GM21529 (cell line): ENCODE results near the gene SKP1.
"Not testable (repeated sequence)": the region's sequence is repeated elsewhere in the genome, so short reads cannot be mapped to it uniquely, and the experiment has no call there.

Experiments
- ATAC-seq: cut with Tn5 transposase; IDR thresholded peaks from one replicate; pipeline ENCODE4 v1.9.1; 2021; ENCODE audit not compliant: unreplicated experiment

The SKP1 gene

DNA sequence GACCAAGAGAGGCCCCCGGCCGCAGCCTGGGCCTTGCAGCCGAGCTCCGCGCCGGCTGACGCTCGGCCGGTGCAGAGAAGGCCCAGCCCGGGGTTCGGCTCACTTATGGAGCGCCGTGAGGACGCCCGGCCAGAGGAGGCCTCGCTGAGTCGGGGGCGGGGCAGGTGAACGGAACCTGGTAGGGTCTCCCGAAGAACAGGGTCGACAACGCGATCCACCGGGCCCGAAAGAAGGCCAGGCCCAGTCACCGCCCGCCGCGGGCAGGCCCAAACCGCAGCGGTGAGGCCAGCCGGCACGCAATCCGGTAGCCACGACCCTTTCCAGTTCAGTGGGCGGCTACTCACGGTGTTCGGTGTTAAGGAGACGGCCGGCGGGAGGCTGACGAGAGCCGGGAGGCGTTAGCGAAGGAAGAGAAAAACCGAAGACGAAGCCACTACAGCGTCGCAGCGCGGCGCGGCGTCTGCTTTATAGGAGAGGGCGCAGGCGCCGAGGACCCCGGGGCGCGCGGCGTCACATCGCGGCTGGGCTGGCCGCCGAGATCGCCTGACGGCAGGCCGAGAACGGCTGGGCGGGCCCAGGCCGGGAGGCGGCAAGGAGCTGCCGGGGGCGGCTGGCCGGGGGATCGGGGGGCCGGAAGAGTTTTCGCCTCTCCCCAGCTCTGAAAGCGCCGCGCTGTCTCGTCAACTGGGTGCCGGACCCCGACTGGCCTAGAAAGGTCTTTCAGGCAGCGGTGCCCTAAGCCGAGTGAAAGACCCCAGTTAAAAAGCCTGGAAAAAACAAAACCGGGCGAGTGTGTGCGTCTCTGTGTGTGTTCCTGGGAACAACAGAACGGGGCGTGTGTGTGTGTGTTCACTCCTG lies at the start of gene SKP1:
TSS of gene SKP1 (minus strand) at position 440 of the 858 bp plus-strand sequence. CDS start 2,928 bp downstream, outside the sequence.
- ATAC-seq = peak; percentile 80

DNA sequence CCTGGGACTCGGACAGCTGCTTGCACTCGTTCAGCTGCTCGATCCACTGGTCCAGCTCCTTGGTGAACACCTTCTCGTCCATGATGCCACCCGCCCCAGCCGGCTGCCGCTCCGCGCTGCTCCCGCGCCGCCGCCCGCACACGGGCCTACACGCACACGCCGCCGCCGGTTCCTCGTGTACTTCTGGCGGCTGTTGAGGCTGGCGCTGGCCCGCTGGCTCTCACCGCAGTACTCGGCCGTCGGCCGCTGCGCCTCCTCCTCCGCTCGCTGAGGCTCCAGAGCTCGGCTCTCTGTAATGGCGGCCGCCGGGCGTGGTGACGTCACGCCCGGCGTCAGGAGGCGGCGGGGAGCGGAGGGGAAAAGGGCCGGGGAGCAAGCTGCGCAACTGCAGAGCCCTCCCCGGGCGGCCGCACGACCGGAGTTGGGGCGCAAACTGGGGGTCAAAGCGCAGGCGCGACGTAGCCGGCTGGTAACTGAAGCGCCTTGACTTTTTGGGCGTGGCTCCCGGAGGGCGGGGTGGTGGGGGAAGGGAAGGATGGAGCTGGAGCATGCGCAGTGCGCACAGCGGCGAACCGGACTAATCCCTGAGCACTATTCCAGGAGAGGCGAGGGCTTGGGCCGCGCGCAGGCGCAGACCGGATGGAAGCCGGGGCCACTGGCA lies 49.2 kb upstream of the SKP1 start, which contains the start of gene PPP2CA:
TSS of gene PPP2CA (minus strand) at position 294 of the 661 bp plus-strand sequence. CDS start at position 82, 212 bp downstream.
- peak; percentile 86 for ATAC-seq

DNA sequence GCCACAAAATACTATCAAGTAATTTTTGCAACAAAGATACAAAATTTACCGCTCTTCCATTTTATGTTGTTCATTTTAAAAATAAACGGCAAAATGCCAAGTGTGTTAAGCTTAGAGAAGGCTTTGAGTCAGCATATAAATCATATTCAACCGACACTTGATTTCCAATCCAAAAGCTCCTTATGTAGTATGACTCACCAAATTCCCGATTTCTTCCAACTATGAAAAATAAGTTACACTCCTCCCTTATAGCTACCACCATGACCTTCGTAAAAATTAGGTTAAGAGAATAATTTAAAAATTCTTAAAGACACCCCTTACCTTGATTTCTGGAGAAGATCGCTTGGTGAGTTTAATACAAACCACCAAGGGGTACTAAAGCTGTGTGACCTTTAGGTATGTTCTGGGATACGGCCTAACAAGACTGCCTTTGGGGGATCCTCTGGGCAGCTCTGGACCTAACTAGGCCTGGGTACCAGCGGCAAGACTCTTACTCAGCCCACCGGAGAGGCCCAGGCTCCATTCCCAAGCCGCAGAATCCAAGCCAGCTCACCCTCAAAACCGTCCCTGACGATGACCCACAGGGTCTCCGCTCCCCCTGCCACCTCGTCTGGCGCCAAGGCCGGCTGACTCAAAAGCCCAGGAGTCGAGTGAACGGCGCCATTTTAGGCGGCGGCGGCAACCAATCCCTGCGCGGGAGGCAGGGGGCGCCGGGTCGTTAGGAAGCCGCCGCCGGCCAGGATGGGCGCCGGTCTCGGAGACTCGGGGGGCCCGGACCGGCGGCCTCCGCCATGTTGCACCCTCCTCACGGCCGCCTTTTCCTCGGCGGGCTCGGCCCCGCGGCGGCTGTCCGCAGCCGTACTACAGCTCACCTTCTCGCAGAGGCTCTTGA lies 48.4 kb upstream of the SKP1 start:
- ATAC-seq = peak; percentile 32

DNA sequence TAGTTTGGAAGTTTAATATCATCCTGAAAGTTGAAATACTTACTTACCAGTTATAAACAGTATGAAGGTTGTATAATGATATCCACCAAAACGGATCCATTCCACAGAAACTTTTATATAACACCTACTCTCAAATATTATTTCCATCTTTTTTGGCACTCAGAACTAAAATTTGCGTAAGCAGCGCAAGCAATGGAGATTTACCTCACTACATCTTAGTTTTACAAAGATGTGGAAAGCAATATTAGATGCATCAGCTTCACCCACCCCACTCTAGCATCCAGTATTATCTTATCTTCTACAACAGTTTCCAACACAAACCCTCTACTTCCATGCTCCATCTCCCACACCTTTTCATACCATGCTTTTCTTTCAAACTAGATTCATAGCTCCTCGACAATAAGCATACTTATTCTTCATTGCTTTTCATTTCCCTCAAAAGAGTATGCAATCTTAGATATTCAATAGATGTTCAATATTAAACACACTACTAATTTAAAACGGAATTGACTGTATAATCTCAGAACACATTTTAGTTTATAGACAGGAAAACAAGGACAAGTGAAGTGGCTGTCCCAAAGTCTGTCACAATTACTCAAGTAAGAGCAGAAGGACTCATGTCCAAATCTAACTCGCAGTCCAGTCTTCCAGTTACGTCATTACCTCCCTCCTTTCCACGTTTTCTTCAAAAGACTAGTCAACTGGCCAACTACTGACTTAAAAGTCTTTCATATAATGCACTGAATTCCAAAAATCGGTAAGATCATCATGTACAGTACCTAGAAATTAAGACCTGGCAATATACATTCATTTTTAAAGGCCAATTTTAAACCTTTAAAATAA lies 46.9 kb upstream of the SKP1 start:
- ATAC-seq = no peak

DNA sequence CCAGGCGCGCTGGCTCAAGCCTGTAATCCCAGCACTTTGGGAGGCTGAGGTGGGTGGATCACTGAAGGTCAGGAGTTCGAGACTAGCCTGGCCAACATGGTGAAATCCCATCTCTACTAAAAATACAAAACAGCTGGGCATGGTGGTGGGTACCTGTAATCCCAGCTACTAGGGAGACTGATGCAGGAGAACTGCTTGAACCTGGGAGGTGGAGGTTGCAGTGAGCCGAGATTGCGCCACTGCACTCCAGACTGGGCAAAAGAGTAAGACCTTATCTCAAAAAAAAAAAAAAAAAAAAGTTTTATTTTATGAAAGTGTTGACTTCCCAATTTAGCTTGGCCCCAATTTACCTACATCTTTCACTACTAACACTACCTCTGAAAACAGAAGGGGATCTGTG lies 44.9 kb upstream of the SKP1 start:
- not testable (repeated sequence) for ATAC-seq

DNA sequence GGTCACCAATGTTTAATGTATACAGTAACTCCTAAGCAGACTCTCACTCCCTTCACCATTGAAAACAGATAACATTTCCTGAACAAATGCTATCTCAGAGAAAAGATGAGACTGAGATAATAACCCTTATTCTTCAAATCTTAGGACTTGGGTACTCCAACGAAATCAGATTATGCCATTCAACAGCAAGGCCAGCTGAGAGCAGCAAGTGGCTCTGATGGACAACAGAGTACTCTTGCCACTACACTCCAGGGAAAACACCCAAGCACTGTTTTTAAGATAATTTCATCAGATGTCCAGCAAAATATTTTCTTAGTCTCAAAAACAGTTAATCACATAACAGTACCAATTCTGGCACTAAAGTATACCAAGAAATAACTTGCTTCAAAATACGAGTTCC lies 39.0 kb upstream of the SKP1 start:
- ATAC-seq = no peak

DNA sequence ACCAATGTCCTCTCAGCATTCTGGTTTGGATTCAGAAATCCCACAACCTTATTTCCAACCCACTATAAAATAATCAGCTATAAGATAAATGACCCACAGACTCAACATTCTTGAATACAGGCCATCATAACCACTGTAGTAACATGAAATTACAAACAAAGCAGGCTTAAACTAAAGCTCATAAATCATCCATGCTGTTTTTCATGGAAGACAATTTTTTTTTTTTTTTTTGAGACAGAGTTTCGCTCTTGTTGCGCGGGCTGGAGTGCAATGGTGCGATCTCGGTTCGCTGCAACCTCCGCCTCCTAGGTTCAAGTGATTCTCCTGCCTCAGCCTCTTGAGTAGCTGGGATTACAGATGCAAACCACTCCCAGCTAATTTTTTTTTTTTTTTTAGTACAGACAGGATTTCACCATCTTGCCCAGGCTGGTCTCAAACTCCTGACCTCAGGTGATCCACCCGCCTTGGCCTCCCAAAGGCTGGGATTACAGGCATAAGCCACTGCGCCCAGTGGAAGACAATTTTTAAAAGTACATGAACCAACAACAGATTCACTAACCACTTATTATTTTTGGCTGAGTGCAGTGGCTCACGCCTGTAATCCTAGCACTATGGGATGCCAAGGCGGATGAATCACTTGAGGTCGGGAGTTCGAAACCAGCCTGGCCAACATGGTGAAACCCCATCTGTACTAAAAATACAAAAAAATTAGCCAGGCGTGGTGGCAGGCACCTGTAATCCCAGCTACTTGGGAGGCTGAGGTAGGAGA lies 34.7 kb upstream of the SKP1 start:
- not testable (repeated sequence) for ATAC-seq

DNA sequence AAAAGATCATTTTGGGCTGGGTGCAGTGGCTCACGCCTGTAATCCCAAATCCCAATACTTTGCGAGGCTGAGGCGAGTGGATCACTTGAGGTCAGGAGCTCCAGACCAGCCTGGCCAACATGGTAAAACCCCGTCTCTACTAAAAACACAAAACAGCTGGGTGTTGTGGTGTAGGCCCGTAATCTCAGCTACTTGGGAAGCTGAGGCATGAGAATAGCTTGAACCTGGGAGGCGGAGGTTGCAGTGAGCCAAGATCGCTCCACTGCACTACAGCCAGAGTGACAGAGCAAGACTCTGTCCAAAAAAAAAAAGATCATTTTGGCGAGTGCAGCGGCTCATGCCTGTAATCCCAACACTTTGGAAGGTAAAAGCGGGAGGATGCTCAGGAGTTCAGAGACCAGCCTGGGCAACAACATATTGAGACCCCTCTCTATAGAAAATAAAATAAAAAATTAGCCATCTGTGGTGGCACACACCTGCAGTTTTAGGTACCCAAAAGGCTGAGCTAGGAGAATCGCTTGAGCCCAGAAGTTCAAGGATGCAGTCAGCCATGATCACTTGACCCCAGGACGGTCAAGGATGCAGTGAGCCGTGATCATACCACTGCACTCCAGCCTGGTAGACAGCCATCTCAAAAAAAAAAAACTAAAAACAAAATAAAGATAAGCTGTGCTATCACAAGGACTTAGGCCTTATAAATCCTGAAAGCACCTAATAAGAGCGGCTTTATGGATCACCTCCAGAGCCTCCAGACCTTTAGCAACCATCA lies 32.9 kb upstream of the SKP1 start:
- ATAC-seq = no peak

DNA sequence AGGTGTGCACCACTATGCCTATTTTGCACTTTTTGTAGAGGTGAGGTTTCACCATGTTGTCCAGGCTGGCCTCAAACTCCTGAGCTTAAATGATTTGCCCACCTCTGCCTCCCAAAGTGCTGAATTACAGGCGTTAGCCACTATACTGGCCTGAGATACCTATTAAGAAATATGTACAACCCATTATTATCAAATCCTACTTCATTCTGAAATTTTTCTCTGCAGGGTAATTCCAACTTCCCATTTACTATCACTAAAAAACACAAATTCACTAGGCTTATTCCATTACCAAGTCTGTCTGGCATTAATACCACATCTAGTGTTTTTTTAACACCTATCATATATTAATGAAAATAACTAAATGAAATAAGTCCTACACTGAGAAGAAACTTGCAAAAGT lies 30.9 kb upstream of the SKP1 start:
- ATAC-seq = no peak

DNA sequence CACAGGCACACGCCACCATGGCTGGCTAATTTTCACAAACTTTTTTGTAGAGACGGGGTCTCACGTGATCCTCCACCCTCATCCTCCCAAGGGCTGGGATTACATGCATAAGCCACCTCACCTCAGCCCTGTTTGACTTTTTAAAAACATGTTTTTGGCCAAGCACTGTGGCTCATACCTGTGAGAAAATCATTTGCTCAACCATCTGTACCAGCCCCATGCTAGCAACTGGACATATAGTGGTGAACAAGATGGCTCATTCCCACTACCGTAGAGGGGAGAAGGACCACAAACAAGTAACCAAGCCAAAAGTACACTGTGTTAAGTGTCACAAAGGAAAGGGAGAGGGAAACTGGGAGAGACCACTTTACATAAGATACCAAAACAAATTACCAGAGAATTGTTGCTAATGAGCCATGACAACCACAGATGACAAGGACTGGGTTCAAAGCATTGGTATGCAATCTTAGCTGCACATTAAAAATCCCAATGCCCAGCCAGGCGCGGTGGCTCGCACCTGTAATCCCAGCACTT lies 29.9 kb upstream of the SKP1 start:
- no peak for ATAC-seq

DNA sequence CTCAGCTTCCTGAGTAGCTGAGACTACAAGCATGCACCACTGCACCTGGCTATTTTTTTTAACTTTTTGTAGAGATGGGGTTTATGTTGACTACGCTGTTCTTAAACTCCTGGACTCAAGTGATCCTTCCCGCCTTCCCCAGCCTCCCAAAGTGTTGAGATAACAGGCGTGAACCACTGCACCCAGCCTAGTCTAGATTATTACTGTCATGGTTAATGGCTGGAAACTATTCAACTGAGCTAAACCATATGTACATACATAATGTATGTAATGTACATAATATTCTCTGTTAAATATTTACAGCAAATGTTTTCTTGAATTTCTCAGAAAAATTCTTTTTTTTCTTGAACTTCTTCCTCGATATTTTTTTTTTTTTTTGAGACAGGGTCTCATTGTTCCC lies 27.8 kb upstream of the SKP1 start:
- no peak for ATAC-seq

DNA sequence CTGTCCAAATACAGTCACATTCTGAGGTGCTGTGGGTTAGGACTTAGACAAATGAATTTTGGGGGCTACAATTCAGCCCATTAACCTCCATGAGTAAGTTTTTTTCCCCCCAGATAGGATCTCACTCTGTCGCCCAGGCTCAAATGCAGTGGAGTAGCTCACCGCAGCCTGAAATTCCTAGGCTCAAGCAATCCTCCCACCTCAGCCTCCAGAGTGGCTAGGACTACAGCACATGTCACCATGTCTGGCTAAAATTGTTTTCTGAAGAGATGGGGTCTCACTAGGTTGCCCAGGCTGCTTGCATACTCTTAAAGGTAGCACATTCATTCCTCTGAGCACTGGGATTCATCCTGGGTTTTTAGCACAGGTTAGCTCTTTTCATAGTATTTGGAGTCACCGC lies 26.9 kb upstream of the SKP1 start:
- no peak for ATAC-seq

DNA sequence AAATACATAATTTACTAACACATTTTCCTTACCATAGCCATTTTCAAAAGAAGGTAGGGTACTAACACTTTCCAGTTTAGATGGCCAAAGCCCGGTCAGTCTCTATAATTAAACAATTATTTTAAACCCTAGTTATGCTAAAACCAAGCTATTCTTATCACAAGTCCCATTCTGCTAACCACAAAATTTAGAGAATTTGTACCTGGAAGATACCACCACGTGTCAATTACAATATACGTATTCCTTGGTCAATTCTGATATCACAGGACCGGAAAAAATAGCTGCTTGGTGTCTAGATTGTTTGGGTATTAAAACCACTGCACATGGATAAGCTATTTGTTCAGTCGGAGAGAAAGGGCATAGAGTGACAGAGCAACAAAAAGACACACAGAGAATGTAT lies 18.9 kb upstream of the SKP1 start:
- no peak for ATAC-seq

DNA sequence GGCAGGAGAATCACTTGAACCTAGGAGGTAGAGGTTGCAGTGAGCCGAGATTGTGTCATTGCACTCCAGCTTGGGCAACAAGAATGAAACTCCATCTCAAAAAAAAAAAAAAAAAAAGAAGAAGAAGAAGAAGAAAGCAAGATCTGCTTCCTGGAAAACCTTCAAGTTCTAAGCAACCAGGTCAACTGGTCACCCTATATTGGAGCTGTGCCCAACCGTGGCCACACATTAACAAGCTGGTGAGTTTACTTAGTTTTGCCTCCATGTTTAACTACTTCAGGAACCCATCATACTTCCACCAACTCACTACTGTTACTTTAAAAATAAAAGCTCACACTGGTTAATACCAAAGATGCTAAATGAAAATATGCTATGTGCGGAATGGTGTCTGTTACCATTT lies 12.3 kb upstream of the SKP1 start:
- ATAC-seq = no peak

DNA sequence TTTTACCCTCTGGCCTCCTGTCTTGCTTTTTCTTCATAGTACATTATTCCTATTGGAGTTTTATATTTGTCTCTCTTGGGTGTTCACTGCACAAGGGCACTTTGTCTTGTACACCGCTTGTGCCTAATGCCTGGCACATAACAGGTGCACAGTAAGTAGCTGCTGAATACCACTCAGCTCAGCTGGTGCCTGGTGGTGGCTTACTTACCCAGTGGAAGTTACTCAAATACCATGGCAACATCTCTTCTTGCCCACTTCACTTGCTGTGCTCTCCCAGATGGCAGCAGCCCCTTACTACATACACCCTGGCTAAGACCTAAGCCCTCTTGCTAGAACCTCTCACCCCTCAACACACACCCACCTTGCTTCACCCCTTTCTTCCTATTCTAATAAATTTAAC lies 11.3 kb upstream of the SKP1 start:
- ATAC-seq = no peak

DNA sequence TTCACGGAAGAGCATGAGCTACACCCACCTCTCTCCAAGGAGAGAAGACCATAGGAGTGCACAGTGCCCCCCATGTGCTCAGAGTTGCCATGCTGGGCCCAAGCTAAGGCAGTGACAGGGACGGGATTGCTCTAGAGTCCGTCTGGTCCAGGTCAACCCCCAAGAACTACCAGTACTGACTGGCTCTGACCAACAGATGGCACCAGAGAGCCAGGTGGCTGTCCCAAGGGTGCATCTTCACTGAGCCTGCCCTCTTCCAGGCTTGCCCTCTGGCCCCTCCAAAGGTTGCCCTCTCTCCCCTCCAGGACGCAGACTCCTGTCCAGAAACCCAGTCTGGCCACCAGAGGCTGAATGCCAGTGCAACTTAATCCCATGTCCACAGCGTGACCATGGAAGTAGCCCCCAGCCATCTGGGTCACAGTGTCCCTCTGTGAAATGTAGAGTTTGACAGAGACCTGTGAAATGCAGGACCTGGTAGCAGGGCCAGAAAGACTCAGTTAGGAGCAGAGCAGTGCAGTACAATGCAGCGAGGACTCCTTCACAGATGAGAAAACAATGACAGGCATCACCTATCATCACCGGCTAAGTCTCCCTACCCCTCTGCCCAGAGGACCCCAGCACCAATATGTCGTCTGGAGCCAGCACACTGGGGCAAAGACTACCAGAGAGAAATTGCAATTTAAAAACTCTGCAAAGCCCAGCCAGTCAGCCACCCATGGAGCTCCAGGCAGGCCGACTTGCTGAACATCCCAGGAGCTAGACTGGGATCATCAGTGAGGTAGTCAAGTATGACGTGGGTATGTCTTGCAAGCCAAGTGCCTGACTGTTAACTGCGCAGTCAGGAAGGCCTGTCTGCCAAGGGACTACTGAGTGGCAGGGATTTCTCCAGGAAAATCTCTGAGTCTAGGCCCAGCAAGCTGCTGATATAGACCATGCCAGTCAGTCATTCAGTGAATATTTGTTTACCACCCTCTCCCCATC lies 7.7 kb upstream of the SKP1 start:
- ATAC-seq = peak; percentile 83

DNA sequence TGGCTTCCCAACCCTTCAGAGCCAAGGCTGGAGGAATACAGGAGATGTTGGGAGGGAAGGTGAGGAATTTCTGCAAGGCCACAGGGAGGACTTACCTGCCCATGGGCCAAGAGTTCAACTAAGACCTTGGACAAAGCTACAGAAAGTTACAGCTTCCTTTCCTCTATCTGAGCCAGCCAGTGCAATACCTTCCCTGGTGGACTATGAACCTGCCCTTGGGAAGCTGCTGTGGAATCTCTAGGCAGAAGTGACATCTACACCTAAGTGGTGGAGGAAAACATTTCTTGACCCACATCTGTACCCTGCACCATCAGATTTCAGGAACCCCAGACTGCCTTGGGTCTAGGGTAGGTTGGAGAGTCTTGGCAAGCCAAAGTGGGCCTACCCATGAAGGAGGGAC lies 6.7 kb upstream of the SKP1 start:
- ATAC-seq = no peak

DNA sequence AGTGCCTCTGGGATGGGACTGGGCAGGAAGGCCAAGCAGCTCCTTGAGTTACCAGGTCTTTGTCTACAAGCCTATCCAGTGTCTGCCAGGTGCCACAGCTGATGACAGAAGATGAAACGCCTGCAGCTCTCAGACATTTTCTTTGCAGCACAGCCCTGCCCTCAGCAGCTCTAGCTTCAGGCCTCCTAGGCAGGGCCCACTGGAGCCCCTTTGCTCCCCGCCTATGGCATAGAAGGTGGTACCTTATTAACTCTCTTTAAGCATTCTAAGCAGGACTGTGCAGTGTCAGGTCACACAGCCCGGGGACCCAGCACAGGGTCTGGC lies 1.3 kb upstream of the SKP1 start:
- ATAC-seq = no peak
